Stimulated activated CD8-positive, alpha-beta memory T cell treated with anti-CD3 and anti-CD28 coated beads, Interleukin-7, amount 100 ng/mL, for 4 hours (primary cell): ENCODE results near the gene SPEG.
A peak's percentile ranks its signal among the peaks of the same experiment; 100 is the strongest.

Source experiments
- DNase-seq, 2 donors: peaks; one replicate each; pipeline ENCODE4 v3.0.0-alpha.2; 2020; ENCODE audit warnings: low read depth in 2 of 2

Gene SPEG

GRCh38 chr2:219530048-219530963 is 95.7 kb downstream of the SPEG start:
- DNase-seq = peak; percentile 68 to 72

DNA sequence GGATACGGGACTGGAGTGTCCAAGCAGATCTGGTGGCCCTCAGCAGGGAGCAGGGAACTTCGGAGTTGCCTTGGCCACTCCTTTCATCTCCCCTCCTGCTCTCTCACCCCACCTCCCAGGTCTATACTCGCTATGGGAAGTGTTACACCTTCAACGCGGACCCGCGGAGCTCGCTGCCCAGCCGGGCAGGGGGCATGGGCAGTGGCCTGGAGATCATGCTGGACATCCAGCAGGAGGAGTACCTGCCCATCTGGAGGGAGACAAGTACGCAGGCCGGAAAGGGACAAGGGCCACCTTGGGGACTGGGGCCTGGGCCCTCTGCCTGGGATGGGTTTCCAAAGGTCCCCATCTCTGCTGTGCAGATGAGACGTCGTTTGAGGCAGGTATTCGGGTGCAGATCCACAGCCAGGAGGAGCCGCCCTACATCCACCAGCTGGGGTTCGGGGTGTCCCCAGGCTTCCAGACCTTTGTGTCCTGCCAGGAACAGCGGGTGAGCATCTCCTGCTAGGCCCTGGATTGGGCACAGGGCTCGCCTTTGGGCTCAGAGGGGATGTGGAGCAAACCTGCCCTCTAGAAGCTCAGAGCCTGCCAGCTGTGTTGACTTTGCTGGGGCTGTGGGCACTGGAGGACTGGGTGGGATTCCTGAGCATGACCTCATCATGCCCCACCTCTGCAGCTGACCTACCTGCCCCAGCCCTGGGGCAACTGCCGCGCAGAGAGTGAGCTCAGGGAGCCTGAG is 97.2 kb downstream of the SPEG start:
- no peak for DNase-seq

DNA sequence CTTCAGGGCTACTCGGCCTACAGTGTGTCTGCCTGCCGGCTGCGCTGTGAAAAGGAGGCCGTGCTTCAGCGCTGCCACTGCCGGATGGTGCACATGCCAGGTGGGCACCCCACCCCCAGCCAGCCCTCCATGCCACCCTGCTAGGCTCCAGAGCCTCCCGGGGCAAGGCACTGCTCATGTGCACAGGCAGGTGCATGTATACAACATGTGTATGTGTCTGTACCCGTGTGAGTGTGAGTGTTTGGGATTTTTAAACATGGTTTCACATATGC is 97.7 kb downstream of the SPEG start:
- DNase-seq = no peak

DNA sequence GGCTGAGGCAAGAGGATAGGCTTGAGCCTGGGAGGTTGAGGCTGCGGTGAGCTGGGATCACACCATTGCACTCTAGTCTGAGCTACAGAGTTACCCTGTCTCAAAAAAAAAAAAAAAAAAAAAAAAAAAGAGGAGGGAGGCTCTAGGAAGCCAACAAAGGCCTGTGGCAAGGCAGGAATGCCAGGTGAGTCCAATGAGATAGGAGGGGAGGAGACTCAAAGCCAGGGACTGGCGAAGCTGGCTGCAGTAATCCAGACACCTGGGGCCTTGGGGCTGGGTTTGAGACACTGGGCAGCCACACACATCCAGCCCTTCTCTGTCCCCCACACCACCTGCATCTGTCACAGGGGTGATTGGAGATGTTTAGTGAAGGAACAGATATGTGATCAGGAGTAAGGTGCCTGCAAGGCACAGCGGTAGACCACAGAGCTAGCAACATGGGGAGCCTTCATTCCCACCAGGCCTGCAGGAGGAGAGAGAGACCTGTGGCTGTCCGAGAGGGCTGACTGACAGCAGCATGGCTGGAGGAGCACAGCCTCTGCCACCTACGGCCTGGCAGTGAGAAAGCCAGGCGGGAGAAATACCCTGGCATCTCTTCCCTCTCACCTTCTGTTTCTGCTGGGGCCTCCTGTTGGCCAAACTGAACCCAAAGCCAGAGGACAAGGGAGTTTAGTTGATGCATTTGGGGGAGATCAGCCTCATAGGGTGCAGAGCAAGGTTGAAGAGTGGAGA is 99.5 kb downstream of the SPEG start:
- no peak for DNase-seq

DNA sequence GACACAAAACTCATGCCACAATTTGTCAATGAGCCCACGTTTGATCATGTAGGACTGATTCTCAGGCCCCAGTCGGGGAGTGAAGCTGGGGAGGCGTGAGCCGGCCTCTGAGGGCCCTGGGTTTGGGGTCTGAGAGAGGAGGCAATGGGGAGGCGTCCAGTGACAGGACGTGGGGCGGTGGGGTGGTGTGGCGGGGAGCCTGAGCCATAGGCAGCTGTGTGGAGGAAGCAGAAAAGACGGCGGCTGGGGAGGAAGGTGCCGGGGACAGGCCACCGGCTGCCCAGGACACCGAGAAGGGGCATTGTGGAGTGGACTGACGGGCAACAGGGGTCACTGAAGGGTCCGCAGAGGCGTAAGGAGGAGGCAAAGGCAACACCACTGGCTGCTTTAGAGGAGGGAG is 101.8 kb downstream of the SPEG start:
- DNase-seq = no peak

GRCh38 chr2:219536967-219537366 is 102.3 kb downstream of the SPEG start:
- DNase-seq = no peak

GRCh38 chr2:219537657-219538488 is 103.2 kb downstream of the SPEG start:
- DNase-seq = no peak

- DNase-seq = no peak
Measured at GRCh38 chr2:219538504-219538951, 103.9 kb downstream of the SPEG start.

DNA sequence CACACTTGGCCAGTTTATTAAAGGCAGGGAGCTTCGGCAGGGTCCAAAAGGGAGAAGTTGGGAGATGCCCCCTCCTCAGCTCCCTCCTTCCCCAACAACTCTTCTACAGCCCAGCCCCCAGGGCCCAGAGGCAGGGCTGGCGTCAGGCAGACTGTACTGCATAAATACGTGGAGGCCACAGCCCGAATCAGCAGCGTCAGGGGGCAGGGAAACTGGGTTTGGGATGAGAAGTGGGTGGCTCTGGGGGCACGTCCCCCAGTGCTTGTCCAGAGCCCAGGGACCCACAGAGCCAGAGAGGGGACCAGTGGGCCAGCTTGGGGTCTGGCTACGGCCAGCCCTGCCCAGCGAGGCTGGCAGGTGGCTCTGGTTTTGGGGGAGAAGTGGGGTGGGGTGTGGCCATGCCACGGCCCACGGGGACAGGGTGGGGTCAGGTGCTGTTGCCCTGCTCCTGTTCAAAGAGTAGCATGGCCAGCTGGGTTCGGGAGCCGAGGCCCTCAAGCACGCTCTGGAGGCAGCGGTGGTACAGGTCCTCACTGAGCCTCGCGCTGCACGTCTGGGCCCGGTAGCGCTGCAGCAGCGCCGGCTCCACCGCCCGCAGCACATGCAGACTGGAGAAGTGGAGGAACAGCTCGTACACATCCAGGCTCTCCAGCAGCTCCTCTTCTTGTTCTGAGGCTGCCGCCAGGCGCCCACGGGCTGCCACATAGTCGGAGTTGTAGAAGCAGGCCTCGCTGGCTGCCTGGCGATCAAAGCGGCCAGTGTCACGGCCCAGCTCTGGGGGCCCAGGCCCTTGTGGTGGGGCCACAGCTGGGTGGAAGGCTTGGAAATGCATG is 104.5 kb downstream of the SPEG start:
- no peak for DNase-seq

DNA sequence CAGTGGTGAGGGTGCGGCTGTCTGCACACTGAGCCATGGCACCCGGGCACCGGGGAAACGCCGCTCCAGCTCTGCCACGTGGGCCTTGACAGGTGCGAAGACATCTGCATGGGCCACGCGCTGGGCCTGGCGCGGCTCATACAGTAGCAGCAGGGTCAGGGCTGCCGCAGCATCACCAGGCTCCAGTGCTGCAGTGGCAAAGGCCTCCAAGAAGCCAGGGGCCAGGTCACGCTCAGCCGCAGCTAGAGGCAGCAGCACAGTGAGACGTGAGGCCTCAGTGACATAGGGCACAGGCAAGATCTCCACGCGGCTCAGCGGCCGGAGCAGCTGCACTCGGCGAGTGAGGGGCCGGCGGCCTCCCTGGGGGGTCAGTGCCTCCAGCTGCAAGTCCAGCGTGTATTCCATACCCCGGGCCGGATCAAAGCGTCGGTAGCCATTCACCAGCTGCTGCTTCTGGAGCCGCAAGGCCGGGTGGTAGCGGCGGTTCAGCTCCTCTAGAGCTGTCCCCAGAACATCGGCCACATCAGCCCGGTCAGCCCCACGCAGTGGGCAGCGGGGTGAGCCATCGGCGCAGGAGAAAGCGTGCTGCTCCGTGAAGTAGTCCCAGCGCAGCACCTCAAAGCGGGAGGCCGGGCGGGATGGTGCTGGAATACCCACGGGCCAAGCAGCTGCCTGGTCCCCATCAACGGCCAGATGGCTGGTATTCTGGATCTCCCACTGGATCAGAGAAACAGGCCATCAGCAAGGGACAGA is 105.5 kb downstream of the SPEG start:
- no peak for DNase-seq

DNA sequence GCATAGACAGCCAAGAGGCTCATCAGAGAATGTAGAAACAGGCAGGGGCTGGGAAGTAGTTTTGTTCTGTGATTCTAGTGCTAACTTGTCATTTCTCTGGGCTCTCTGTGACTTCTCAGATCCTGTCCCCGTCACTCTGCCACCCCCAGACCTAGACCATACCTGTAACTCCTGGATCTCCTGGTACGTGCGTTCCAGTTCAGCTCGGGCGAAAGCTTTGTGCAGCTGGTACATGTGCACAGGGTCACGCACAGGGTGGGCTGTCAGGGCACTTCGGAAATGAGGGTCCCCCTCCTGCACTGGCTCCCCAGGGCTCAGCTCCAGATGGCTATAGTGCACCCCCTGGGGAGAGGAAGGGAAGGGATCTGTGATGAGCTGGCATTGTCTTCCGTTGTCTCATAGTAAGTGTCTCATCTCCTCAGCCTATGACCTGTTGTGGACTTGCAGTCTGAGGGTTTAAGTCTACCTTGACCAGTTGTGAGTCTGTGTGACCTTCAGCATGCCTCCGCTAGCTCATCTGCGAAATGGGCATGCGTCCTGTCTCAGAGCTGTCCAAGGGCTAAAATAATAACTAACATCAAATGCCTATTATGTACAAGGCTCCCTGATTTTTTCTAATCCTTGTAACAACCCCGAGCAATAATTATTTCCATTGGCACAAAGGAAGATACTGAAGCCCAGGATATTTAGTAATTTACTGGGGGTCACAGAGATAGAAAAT is 106.3 kb downstream of the SPEG start:
- no peak for DNase-seq

DNA sequence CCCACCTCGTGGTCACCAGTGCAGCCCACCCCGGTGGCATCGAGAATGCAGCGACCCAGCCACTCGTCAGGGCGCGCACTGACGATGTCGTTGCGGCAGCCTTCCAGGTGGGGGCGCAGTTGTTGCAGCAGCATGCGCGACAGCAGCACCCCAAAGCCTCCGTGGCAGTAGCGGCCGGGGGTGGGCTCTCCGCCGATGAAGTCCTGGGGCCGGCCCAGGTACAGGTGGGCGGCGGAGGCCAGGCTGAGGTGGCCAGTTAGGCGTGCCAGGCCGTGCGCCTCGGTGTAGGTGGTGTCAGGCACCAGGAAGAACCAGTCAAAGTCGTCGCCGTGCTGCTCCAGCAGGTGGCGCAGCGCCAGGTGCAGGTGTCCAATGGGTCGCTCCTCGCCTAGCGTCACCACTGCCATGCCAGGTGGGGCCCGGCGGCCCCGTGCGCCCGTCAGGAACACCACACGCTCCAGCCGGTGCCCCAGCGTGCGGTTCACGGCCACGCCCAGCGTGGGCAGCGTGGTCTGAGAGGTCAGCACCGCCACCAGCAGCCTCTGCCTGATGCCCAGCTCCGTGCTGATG is 107.1 kb downstream of the SPEG start:
- DNase-seq = peak; percentile 75 to 77

- DNase-seq = no peak
Measured at GRCh38 chr2:219542931-219543595, 108.4 kb downstream of the SPEG start.

- peak; percentile 85 to 87 for DNase-seq
Measured at GRCh38 chr2:219543596-219544358, 109.1 kb downstream of the SPEG start, which contains the start of the genes CHPF and TMEM198. CHPF (minus strand) TSS chr2:219543809; CDS start chr2:219543538, 271 bp downstream. TMEM198 (plus strand) TSS chr2:219544028; CDS start chr2:219544728, 700 bp downstream.

- no peak for DNase-seq
Measured at GRCh38 chr2:219544567-219544966, 109.9 kb downstream of the SPEG start.

DNA sequence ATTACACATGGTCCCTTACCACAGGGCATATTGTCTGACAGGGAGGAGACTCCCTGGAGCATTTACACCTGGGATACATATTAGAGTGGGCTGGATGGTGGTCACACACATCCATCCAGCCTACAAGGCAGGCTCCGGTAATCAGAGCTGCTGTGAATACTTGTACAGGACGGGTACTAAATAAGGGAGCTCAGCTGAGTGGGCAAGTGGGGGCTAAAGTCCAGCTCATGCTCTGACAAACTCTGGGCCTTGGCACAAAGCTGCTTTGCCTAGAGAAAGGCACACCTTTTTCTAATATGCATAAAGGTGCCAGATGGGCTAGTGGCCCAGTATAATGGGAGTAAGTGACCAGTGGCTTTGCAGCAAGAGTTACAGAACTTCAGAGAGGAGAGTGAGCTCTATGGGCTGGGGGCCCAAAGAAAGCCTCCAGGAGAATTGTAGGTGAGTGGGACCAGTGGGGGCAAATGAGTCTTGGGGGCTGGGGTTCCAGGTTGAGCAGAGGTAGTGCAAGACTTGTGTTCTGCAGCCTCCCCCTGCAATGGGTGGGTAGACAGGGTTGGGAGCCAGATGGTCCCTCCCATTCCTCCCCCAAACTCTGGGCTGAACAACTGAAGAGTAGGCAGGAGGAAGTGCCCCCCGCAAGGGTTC is 110.8 kb downstream of the SPEG start:
- no peak for DNase-seq

- no peak for DNase-seq
Measured at GRCh38 chr2:219545943-219546352, 111.3 kb downstream of the SPEG start.
